PFSK-1 (cell line): ENCODE results near the gene HMOX1.

Source experiments
- FOXP2 ChIP-seq: optimal IDR thresholded peaks from 2 replicates; pipeline ENCODE3; 2011; ENCODE audit warnings: borderline replicate concordance, control low read depth, inconsistent platforms; ENCODE audit not compliant: insufficient read depth; ENCODE audit errors: extremely low read length, extremely low read depth
- POLR2AphosphoS5 ChIP-seq: IDR thresholded peaks from 2 replicates; pipeline ENCODE4 v1.6.1; 2012; ENCODE audit warnings: low read depth, mild to moderate bottlenecking, control low read depth, low read length, moderate library complexity
- SIN3A ChIP-seq: IDR thresholded peaks from 2 replicates; pipeline ENCODE4 v1.6.1; 2012; ENCODE audit warnings: mild to moderate bottlenecking, low read length, moderate library complexity, borderline replicate concordance; ENCODE audit not compliant: insufficient read depth
- TAF1 ChIP-seq: IDR thresholded peaks from 2 replicates; pipeline ENCODE4 v1.6.1; 2012; ENCODE audit warnings: low read length, control low read depth, borderline replicate concordance; ENCODE audit not compliant: insufficient read depth
- TF ChIP-seq, protein P1 (sequence below), 2 experiments: IDR thresholded peaks; 2 replicates each; pipeline versions ENCODE4 v1.6.1 to v1.8.0; 2011 to 2012; ENCODE audit warnings: low read depth in 2 of 2, low read length in 2 of 2, control low read depth in 1 of 2, inconsistent platforms in 1 of 2, mild to moderate bottlenecking in 1 of 2, moderate library complexity in 1 of 2; ENCODE audit not compliant: insufficient read depth in 1 of 2

The HMOX1 gene

DNA sequence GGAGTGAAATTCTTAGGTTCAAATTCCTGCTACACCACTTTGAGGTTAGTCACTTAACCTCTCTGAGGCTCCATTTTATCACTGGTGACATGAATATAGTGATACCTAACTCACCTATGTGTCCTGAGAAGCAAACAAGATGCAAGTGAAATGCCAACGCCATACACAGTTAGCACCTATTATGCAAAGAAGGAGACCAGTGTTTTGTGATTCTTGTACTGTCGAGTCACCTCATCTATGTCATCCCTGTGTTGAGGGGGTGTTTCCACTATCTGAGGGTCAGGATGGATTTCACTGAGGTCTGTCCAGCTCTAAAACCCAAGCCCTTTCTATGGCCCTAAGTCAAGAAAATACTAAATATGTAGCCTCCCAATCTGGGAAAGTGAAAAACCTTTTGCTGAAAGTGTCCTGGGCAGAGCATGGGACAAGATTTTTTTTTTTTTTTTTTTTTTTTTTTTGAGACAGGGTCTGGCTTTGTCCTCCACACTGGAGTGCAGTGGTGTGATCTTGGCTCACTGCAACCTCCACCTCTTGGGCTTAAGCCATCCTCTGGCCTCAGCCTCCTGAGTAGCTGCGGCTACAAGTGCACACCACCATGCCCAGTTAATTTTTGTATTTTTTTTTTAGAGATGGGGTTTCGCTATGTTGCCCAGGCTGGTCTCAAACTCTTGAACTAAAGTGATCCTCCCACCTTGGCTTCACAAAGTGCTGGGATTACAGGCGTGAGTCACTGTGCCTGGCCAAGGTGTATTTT, 14.1 kb downstream of the HMOX1 start:
- TF ChIP-seq TAF1 (no peak), SIN3A (no peak), FOXP2 (no peak), POLR2AphosphoS5 (no peak)
- TF ChIP-seq, protein P1, sequence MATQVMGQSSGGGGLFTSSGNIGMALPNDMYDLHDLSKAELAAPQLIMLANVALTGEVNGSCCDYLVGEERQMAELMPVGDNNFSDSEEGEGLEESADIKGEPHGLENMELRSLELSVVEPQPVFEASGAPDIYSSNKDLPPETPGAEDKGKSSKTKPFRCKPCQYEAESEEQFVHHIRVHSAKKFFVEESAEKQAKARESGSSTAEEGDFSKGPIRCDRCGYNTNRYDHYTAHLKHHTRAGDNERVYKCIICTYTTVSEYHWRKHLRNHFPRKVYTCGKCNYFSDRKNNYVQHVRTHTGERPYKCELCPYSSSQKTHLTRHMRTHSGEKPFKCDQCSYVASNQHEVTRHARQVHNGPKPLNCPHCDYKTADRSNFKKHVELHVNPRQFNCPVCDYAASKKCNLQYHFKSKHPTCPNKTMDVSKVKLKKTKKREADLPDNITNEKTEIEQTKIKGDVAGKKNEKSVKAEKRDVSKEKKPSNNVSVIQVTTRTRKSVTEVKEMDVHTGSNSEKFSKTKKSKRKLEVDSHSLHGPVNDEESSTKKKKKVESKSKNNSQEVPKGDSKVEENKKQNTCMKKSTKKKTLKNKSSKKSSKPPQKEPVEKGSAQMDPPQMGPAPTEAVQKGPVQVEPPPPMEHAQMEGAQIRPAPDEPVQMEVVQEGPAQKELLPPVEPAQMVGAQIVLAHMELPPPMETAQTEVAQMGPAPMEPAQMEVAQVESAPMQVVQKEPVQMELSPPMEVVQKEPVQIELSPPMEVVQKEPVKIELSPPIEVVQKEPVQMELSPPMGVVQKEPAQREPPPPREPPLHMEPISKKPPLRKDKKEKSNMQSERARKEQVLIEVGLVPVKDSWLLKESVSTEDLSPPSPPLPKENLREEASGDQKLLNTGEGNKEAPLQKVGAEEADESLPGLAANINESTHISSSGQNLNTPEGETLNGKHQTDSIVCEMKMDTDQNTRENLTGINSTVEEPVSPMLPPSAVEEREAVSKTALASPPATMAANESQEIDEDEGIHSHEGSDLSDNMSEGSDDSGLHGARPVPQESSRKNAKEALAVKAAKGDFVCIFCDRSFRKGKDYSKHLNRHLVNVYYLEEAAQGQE (IDR thresholded peaks at IDR 0.05; ENCODE audit: insufficient read depth in 1 of 2, low read depth in 2 of 2, low read length in 2 of 2) = no peak

DNA sequence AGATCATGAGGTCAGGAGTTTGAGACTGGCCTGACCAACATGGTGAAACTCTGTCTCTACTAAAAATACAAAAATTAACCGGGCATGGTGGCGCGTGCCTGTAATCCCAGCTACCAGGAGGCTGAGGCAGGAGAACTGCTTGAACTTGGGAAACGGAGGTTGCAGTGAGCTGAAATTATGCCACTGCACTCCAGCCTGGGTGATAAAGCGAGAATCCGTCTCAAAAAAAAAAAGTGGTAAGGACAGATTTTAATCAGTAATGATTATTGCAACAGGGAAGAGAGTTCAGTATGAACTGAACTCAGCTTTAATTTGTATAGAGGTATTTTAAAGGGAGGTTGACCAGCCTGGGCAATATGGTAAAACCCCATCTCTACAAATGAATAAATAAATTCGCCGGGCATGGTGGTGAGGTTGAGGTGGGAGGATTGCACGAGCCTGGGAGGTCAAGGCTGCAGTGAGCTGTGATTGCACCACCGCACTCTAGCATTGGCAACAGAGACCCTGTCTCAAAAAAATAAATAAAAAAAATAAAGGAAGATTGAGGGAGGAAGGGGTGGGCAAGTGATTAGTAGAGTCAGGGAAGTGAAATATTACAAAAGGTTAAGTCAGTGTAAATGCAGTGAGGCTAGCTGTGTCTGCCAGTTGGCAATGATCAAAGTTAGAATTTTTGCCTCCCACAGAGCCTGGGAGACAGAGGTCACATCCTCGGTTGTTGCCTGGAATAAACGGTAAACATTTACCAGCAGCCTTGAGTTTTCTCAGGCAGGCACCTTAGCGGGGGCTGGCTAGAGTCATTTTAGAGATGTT, 16.4 kb downstream of the HMOX1 start:
- no peak for TF ChIP-seq TAF1
- no peak for TF ChIP-seq FOXP2
- TF ChIP-seq POLR2AphosphoS5 = no peak
- TF ChIP-seq, protein P1 (IDR thresholded peaks at IDR 0.05; ENCODE audit: insufficient read depth in 1 of 2, low read depth in 2 of 2, low read length in 2 of 2) = no peak
- TF ChIP-seq SIN3A = no peak

DNA sequence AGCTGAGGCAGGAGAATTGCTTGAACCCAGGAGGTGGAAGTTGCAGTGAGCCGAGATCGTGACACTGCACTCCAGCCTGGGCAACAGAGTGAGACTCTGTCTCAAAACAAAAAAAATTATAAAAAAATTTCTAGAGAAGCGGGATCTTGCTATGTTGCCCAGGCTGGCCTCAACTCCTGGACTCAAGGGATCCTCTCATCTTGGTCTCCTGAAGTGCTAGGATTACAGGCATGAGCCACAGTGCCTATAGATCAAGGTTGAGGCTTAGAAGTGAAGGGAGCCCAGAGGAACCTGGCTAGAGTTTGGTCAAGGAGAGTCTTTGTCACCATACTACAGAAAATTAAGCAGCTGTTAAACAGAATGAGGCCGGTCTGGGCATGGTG, 17.7 kb downstream of the HMOX1 start:
- TF ChIP-seq, protein P1 (IDR thresholded peaks at IDR 0.05; ENCODE audit: insufficient read depth in 1 of 2, low read depth in 2 of 2, low read length in 2 of 2) = no peak
- TF ChIP-seq TAF1 (no peak), SIN3A (no peak), POLR2AphosphoS5 (no peak), FOXP2 (no peak)

DNA sequence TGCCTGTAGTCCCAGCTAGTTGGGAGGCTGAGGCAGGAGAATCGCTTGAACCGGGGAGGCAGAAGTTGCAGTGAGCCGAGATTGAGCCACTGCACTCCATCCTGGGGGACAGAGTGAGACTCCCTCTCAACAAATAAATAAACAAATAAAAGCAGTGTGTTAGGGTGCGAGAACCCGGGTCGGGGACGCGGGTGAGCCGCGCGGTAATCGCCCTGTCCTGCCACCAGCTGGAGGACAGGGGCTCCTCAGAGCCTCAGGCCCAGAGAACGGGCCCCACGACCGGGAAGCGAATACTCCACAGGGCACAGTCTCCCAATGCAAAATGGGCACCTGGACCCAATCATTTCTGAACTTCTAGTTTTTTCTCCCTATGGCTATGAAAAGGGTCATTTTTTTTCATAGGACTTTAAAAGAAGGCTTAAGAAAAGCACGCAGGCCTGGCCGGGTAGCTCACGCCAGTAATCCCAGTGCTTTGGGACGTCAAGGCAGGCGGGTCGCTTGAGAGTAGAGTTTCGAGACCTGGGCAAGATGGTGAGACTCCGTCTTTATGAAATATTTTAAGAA, 18.3 kb downstream of the HMOX1 start:
- TF ChIP-seq FOXP2 (no peak), POLR2AphosphoS5 (no peak), SIN3A (no peak), TAF1 (no peak)
- TF ChIP-seq, protein P1 (IDR thresholded peaks at IDR 0.05; ENCODE audit: insufficient read depth in 1 of 2, low read depth in 2 of 2, low read length in 2 of 2) = no peak
